Neural cell (in vitro differentiated cells): ENCODE measurements around the gene YWHAQ. TPM values are rescaled to one million over a fixed set of nuclear protein-coding genes. Genes with fewer than 3 reads are reported as not detected.

Source experiments
- H2AFZ ChIP-seq: fragments of 200-600, 300-800 bp; sonication (generic), shearing (Covaris generic); 2 replicates; pipeline ENCODE4 v1.6.0; 2014; ENCODE audit warnings: low read depth, mild to moderate bottlenecking, antibody characterized with exemption, low read length, moderate library complexity
- H3F3A ChIP-seq: fragments of 200-600 bp; shearing (Covaris generic); 2 replicates; pipeline ENCODE4 v1.6.1; 2016; ENCODE audit warnings: mild to moderate bottlenecking, moderate library complexity, mixed read lengths, antibody characterized with exemption, low read length; ENCODE audit not compliant: insufficient read depth, poor library complexity, severe bottlenecking
- H3K27ac ChIP-seq: fragments of 200-600, 300-800 bp; sonication (generic), shearing (Covaris generic); 2 replicates; pipeline ENCODE4 v1.5.1; 2014; ENCODE audit warnings: mild to moderate bottlenecking, low read length, moderate library complexity
- H3K27me3 ChIP-seq: fragments of 300-800, 200-600 bp; sonication (generic), shearing (Covaris generic); 2 replicates; pipeline ENCODE4 v1.6.0; 2014; ENCODE audit warnings: mild to moderate bottlenecking, low read depth, low read length, moderate library complexity; ENCODE audit not compliant: insufficient read depth
- H3K36me3 ChIP-seq: fragments of 300-800, 200-600 bp; sonication (generic), shearing (Covaris generic); 2 replicates; pipeline ENCODE4 v1.5.1; 2014; ENCODE audit warnings: mild to moderate bottlenecking, antibody characterized with exemption, low read length, moderate library complexity; ENCODE audit not compliant: insufficient read depth
- H3K4me2 ChIP-seq: fragments of 300-800, 200-600 bp; sonication (generic), shearing (Covaris generic); 2 replicates; pipeline ENCODE4 v1.6.0; 2014; ENCODE audit warnings: mild to moderate bottlenecking, low read length
- H3K4me3 ChIP-seq: fragments of 300-800, 200-600 bp; sonication (generic), shearing (Covaris generic); 2 replicates; pipeline ENCODE4 v1.5.1; 2014; ENCODE audit warnings: mild to moderate bottlenecking, low read length, moderate library complexity
- H3K79me2 ChIP-seq: fragments of 200-600 bp; shearing (Covaris generic); replicated peaks from 2 replicates; pipeline ENCODE4 v1.6.0; 2014; ENCODE audit warnings: mild to moderate bottlenecking, low read length, moderate library complexity; ENCODE audit not compliant: insufficient read depth
- H3K9ac ChIP-seq: fragments of 300-800, 200-600 bp; sonication (generic), shearing (Covaris generic); 2 replicates; pipeline ENCODE4 v1.6.1; 2016; ENCODE audit warnings: mild to moderate bottlenecking, low read length, mixed read lengths
- H3K9me2 ChIP-seq: fragments of 200-600 bp; shearing (Covaris generic); 2 replicates; pipeline ENCODE4 v1.6.1; 2016; ENCODE audit warnings: mild to moderate bottlenecking, low read length, mixed read lengths; ENCODE audit not compliant: insufficient read depth
- H3K9me3 ChIP-seq: fragments of 200-600, 300-800 bp; sonication (generic), shearing (Covaris generic); 2 replicates; pipeline ENCODE4 v1.6.1; 2016; ENCODE audit warnings: mild to moderate bottlenecking, mixed run types, low read length, moderate library complexity, mixed read lengths
- H4K20me1 ChIP-seq: fragments of 200-600 bp; shearing (Covaris generic); 2 replicates; pipeline ENCODE4 v1.6.1; 2016; ENCODE audit warnings: mild to moderate bottlenecking, mixed run types; ENCODE audit not compliant: insufficient read depth
- CTCF ChIP-seq: fragments of 450-650 bp; IDR thresholded peaks from 2 replicates; pipeline ENCODE4 v1.5.1; 2014; ENCODE audit warnings: antibody characterized with exemption, mild to moderate bottlenecking, moderate library complexity; ENCODE audit not compliant: poor library complexity, severe bottlenecking
- EP300 ChIP-seq: fragments of 450-650 bp; conservative IDR thresholded peaks from 2 replicates; pipeline ENCODE4 v1.6.1; 2014; ENCODE audit warnings: antibody characterized with exemption, mild to moderate bottlenecking, moderate library complexity; ENCODE audit not compliant: poor library complexity, severe bottlenecking
- EZH2 ChIP-seq: fragments of 200-600, 300-800 bp; shearing (Covaris generic), sonication (generic); IDR thresholded peaks from 2 replicates; pipeline ENCODE4 v1.6.1; 2014; ENCODE audit warnings: antibody characterized with exemption, low read length, borderline replicate concordance, mild to moderate bottlenecking; ENCODE audit not compliant: insufficient read depth, poor library complexity, severe bottlenecking
- MXI1 ChIP-seq: fragments of 450-650 bp; conservative IDR thresholded peaks from 2 replicates; pipeline ENCODE4 v1.6.1; 2014; ENCODE audit warnings: antibody characterized with exemption, mild to moderate bottlenecking; ENCODE audit not compliant: poor library complexity, severe bottlenecking
- POLR2AphosphoS5 ChIP-seq: IDR thresholded peaks from 2 replicates; pipeline ENCODE4 v1.6.1; 2012
- RAD21 ChIP-seq: fragments of 450-650 bp; conservative IDR thresholded peaks from 2 replicates; pipeline ENCODE4 v1.6.1; 2014; ENCODE audit warnings: antibody characterized with exemption, mild to moderate bottlenecking, moderate library complexity
- REST ChIP-seq: IDR thresholded peaks from 2 replicates; pipeline ENCODE4 v1.6.1; 2012; ENCODE audit warnings: borderline replicate concordance
- SMC3 ChIP-seq: fragments of 450-650 bp; conservative IDR thresholded peaks from 2 replicates; pipeline ENCODE4 v1.6.1; 2014; ENCODE audit warnings: antibody characterized with exemption, mild to moderate bottlenecking, moderate library complexity; ENCODE audit not compliant: poor library complexity
- TAF1 ChIP-seq: IDR thresholded peaks from 2 replicates; pipeline ENCODE4 v1.6.1; 2012; ENCODE audit warnings: low read depth
- polyA plus RNA-seq: library from polyadenylated mRNA; depleted of rRNA; stranded (reverse); fragments of >200 nt; gene quantifications from 2 replicates; pipeline ENCODE4 v1.2.3, GENCODE V29; 2014

The YWHAQ gene
- polyA plus RNA-seq, 1 donor from 2014 or later, result 1,446 TPM

GRCh38 chr2:9667826-9668225 lies 37.0 kb upstream of the YWHAQ start:
- no peaks in the 10 kb centered on the region for H4K20me1 ChIP-seq
- no peaks in the 10 kb centered on the region for H3K9me3 ChIP-seq
- no peak overlapping the region for H3K9ac ChIP-seq
- no peaks in the 10 kb centered on the region for H3K27me3 ChIP-seq
- no peak overlapping the region for H3K27ac ChIP-seq
- no peaks in the 10 kb centered on the region for H3K79me2 ChIP-seq
- H3K9me2 ChIP-seq, result no peaks in the 10 kb centered on the region
- H2AFZ ChIP-seq, result no peak overlapping the region
- no peak overlapping the region for H3K4me2 ChIP-seq
- no peak for TF ChIP-seq MXI1
- no peaks in the 10 kb centered on the region for H3K36me3 ChIP-seq
- H3K4me3 ChIP-seq, result no peak overlapping the region
- H3F3A ChIP-seq, result no peaks in the 10 kb centered on the region

- no peaks in the 10 kb centered on the region for H4K20me1 ChIP-seq
- H3K9me3 ChIP-seq, result no peaks in the 10 kb centered on the region
- no peaks in the 10 kb centered on the region for H3K36me3 ChIP-seq
- no peak overlapping the region for H2AFZ ChIP-seq
- no peaks in the 10 kb centered on the region for H3K9me2 ChIP-seq
- no peak overlapping the region for H3K4me2 ChIP-seq
- no peak for TF ChIP-seq MXI1
- TF ChIP-seq POLR2AphosphoS5, result no peak
- TF ChIP-seq RAD21, result no peak
- no peak for TF ChIP-seq EP300
- TF ChIP-seq EZH2, result no peak
- TF ChIP-seq CTCF, result no peak
- TF ChIP-seq REST, result no peak
- no peak for TF ChIP-seq TAF1
- TF ChIP-seq SMC3, result no peak
- H3K27me3 ChIP-seq, result no peaks in the 10 kb centered on the region
- H3K4me3 ChIP-seq, result no peak overlapping the region
- H3F3A ChIP-seq, result no peaks in the 10 kb centered on the region
- no peak overlapping the region for H3K9ac ChIP-seq
- no peak overlapping the region for H3K27ac ChIP-seq
- H3K79me2 ChIP-seq, result no peaks in the 10 kb centered on the region
These were observed 35.5 kb upstream of the YWHAQ start for GRCh38 chr2:9666306-9666705.

- H3K27ac ChIP-seq, result no peak overlapping the region
- H2AFZ ChIP-seq, result no peak overlapping the region
- H3K4me2 ChIP-seq, result no peak overlapping the region
These were observed 35.1 kb upstream of the YWHAQ start for GRCh38 chr2:9665898-9666297.

More at GRCh38 chr2:9665898-9666297, 35.1 kb upstream of the YWHAQ start:
- Histone ChIP-seq H3K27me3 (no peaks in the 10 kb centered on the region), H3K36me3 (no peaks in the 10 kb centered on the region), H3K9me2 (no peaks in the 10 kb centered on the region), H3K9ac (no peak overlapping the region), H3F3A (no peaks in the 10 kb centered on the region), H3K79me2 (no peaks in the 10 kb centered on the region), H3K9me3 (no peaks in the 10 kb centered on the region), H3K4me3 (no peak overlapping the region), H4K20me1 (no peaks in the 10 kb centered on the region)
- TF ChIP-seq EZH2, result no peak
- TF ChIP-seq POLR2AphosphoS5, result no peak
- TF ChIP-seq TAF1, result no peak
